ENCODE measurements around the gene TAF11L9. TPM values are rescaled to one million over a fixed set of nuclear protein-coding genes. Genes with fewer than 3 reads are reported as not detected.
"Not testable (repeated sequence)": the region's sequence is repeated elsewhere in the genome, so short reads cannot be mapped to it uniquely, and the experiment has no call there.

Gene TAF11L9
- not detected for total RNA-seq

DNA sequence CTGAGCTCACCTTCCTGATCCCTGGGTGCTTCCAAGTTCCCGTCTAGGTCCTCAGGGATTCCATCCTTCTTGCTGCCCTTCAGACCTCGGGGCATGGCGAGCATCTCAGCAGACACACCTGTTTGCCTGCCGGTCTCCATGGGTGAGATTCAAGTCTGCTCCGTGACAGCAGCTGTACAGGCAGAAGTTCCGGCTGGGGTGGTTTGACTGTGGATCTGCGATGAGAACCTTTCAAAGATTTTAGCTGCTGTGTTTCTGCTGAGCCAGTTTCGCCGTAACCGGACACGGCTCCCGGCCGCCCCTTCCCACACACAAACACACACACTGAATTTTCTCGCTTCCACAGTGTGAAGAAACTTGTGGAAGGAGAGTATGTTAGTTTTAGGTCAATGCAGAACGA is at the start of gene TAF11L9:
TAF11L9 (minus strand) TSS at position 140 of the 400 bp plus-strand sequence.
- not testable (repeated sequence) for H3K27me3 ChIP-seq; H3K27ac ChIP-seq; H3K4me1 ChIP-seq; H3K9me3 ChIP-seq; H3K4me3 ChIP-seq; H3K36me3 ChIP-seq; DNase-seq (ENCODE audit: low spot score)

DNA sequence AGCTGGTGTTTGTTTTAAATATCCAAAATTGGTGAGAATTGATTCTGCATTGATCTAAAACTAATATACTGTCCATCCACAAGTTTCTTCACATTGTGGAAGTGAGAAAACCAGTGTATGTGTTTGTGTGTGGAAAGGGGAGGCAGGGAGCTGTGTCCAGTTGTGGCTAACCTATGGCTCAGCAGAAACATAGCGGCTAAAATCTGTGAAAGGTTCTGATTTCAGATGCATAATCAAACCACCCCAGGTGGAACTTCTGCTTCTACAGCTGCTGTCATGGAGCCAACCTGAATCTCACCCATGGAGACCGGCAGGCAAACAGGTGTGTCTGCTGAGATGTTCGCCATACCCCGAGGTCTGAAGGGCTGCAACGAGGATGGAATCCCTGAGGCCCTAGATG is 40.0 kb upstream of the TAF11L9 start, which contains the start of gene TAF11L14:
TAF11L14 (plus strand) TSS at position 301 of the 400 bp plus-strand sequence.
- Histone ChIP-seq H3K4me3 (no peak within 1 kb of the TSS), H3K27ac (no peak within 1 kb of the TSS), H3K4me1 (no peaks in the 10 kb centered on the region), H3K36me3 (no peaks in the 10 kb centered on the region), H3K27me3 (no peaks in the 10 kb centered on the region), H3K9me3 (no peaks in the 10 kb centered on the region)
- no peak for DNase-seq (ENCODE audit: low spot score)
- TF ChIP-seq, protein P1, sequence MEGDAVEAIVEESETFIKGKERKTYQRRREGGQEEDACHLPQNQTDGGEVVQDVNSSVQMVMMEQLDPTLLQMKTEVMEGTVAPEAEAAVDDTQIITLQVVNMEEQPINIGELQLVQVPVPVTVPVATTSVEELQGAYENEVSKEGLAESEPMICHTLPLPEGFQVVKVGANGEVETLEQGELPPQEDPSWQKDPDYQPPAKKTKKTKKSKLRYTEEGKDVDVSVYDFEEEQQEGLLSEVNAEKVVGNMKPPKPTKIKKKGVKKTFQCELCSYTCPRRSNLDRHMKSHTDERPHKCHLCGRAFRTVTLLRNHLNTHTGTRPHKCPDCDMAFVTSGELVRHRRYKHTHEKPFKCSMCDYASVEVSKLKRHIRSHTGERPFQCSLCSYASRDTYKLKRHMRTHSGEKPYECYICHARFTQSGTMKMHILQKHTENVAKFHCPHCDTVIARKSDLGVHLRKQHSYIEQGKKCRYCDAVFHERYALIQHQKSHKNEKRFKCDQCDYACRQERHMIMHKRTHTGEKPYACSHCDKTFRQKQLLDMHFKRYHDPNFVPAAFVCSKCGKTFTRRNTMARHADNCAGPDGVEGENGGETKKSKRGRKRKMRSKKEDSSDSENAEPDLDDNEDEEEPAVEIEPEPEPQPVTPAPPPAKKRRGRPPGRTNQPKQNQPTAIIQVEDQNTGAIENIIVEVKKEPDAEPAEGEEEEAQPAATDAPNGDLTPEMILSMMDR (IDR thresholded peaks at IDR 0.05), result no peak

DNA sequence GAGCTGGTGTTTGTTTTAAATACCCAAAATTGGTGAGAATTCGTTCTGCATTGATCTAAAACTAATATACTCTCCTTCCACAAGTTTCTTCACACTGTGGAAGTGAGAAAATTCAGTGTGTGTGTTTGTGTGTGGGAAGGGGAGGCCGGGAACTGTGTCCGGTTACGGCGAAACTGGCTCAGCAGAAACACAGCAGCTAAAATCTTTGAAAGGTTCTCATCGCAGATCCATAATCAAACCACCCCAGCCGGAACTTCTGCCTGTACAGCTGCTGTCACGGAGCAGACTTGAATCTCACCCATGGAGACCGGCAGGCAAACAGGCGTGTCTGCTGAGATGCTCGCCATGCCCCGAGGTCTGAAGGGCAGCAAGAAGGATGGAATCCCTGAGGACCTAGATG is 37.6 kb upstream of the TAF11L9 start, which contains the start of gene TAF11L13:
TAF11L13 (plus strand) TSS at position 301 of the 400 bp plus-strand sequence.
- not testable (repeated sequence) for H3K9me3 ChIP-seq; H3K27me3 ChIP-seq; H3K4me1 ChIP-seq; H3K36me3 ChIP-seq; H3K4me3 ChIP-seq; H3K27ac ChIP-seq; DNase-seq (ENCODE audit: low spot score)

DNA sequence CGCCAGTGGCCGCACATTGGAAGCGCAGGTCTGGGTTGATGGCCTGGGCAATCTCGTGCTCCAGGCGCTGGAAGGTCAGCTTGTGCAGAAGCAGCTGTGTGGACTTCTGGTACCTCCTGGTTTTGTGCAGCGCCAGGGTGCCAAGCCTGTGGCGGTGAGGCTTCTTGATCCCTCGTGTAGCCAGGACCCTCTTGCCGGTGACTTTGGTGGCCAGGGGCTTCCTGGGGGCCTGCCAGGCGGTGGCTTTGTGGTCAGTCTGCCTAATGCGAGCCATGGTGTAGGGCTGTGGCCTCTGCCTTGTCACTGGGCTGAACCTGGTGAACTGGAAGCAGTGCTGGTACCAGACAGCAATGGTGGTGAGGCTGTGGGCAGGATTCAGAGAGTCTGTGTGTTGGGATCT is 31.5 kb upstream of the TAF11L9 start:
- no peak for DNase-seq (ENCODE audit: low spot score)
- Histone ChIP-seq H3K9me3 (no peaks in the 10 kb centered on the region), H3K4me3 (no peak overlapping the region), H3K27me3 (no peaks in the 10 kb centered on the region), H3K4me1 (no peaks in the 10 kb centered on the region), H3K27ac (no peak overlapping the region), H3K36me3 (no peaks in the 10 kb centered on the region)
- TF ChIP-seq, protein P1 (IDR thresholded peaks at IDR 0.05), result no peak

DNA sequence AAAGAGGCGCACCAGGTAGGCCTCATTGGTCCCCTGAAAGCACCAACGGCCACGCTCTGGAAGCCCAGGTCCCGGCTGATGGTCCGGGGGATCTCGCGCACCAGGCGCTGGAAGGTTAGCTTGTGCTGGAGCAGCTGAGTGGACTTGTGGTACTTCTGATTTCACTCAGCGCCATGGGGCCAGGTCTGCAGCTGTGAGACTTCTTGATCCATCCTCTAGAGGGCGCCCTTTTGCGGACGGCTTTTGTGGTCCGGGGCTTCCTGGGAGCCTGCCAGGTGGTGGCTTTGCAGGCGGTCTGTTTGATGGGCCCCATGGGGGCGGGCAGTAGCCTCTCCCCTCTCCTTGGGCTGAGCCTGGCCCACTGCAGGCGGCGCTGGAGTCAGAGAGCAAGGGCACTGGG is 26.4 kb upstream of the TAF11L9 start:
- DNase-seq (ENCODE audit: low spot score), result no peak
- TF ChIP-seq, protein P1 (IDR thresholded peaks at IDR 0.05), result no peak
- H3K9me3 ChIP-seq, result no peaks in the 10 kb centered on the region
- no peaks in the 10 kb centered on the region for H3K36me3 ChIP-seq
- no peaks in the 10 kb centered on the region for H3K4me1 ChIP-seq
- H3K27me3 ChIP-seq, result no peaks in the 10 kb centered on the region
- H3K27ac ChIP-seq, result no peak overlapping the region
- H3K4me3 ChIP-seq, result no peak overlapping the region

DNA sequence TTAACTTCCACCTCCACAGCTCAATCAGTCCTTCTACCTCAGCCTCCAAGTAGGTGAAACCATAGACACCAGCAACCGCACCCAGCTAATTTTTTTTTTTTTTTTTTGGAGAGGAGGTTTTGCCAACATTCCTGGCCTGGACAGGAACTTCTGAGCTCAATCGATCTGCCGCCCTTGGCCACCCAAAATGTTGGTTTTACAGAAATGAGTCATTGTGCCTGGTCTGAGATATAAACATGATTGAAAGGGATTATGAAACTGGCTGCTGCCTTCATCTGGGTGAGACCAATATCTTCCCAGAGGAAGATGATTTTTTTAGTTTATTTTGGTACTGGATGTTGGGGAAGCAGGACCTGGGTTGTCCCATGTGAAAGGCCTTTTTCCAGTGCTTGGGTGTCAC is 25.2 kb upstream of the TAF11L9 start:
- Histone ChIP-seq H3K9me3 (no peaks in the 10 kb centered on the region), H3K27ac (no peak overlapping the region), H3K4me1 (no peaks in the 10 kb centered on the region), H3K27me3 (no peaks in the 10 kb centered on the region), H3K36me3 (no peaks in the 10 kb centered on the region), H3K4me3 (no peak overlapping the region)
- DNase-seq (ENCODE audit: low spot score), result no peak
- TF ChIP-seq, protein P1 (IDR thresholded peaks at IDR 0.05), result no peak

DNA sequence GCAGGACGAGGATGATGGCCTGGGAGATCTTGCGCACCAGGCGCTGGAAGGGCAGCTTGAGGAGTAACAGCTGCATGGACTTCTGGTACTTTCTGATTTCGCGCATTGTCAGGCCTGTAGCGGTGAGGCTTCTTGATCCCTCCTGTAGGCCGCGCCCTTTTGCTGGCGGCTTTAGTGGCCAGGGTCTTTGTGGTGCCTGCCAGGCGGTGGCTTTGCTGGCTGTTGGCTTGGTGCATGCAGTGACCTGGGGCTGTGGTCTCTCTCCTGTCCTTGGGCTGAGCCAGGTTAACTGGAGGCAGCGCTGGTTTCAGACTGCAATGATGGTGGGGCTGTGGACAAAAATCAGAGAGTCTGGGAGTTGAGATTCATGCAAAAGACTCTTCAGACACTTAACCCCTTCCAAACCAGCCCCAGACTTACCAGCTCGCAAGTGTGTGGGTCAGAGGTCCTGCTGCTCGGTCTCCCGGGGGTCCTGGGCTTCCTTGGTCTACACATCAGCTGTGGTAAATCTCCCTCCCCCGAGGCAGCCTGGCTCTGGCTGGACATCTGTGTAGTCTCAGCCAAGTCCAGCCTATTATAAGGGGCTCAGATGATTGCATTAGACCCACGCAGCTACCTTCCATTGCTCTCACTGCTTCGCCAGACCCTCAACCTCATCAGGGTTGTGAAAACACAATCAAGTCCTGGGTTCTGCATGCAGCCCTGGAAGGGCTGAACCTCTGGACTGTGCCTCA is 20.8 kb upstream of the TAF11L9 start:
- Histone ChIP-seq H3K36me3 (no peaks in the 10 kb centered on the region), H3K27ac (no peak overlapping the region), H3K4me1 (no peaks in the 10 kb centered on the region), H3K27me3 (no peaks in the 10 kb centered on the region), H3K9me3 (no peaks in the 10 kb centered on the region), H3K4me3 (no peak overlapping the region)
- DNase-seq (ENCODE audit: low spot score), result no peak
- TF ChIP-seq, protein P1 (IDR thresholded peaks at IDR 0.05), result no peak

DNA sequence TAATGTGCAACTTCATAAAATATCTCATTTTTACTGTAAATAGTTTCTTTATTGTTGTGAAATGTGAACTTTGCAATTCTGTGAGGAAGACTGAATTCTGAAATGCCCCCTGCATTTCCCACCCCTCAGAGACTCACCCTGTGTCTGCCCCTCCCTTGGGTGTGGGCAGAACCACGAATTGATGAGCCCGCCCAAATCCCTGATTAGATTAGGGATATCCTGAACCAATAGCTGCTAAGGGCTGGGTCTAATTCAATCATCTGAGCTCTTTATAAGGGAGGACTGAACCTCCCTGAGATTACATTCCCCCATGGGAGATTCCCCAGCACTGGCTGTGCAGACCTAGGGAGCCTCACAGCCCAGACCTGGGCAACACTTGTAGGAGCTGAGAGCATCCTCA is 15.9 kb upstream of the TAF11L9 start, which contains the start of gene TAF11L12:
TAF11L12 (plus strand) TSS at position 301 of the 400 bp plus-strand sequence.
- DNase-seq (ENCODE audit: low spot score), result not testable (repeated sequence)

DNA sequence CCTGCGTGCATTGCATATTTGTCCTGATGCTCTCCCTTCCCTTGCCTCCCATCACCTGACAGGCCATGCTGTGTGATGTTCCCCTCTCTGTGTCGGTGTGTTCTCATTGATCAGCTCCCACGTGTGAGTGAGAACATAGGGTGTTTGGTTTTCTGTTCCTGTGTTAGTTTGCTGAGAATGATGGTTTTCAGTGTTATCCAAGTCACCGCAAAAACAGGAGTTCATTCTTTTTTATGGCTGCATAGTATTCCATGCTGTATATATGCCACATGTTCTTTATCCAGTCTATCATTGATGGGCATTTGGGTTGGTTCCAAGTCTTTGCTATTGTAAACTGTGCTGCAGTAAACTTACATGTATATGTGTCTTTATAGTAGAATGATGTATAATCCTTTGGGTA is 13.3 kb upstream of the TAF11L9 start:
- DNase-seq (ENCODE audit: low spot score); H3K36me3 ChIP-seq; H3K27ac ChIP-seq; H3K9me3 ChIP-seq; H3K4me1 ChIP-seq; H3K27me3 ChIP-seq; H3K4me3 ChIP-seq: not testable (repeated sequence)

More for the DNA sequence above, 15.9 kb upstream of the TAF11L9 start, which contains the start of gene TAF11L12:
- not testable (repeated sequence) for H3K9me3 ChIP-seq, H3K36me3 ChIP-seq, H3K4me3 ChIP-seq, H3K27me3 ChIP-seq, H3K27ac ChIP-seq, H3K4me1 ChIP-seq
